HG02852 (cell line): Measurements from ENCODE around the gene VPS9D1.

Experiments
- ATAC-seq: cut with Tn5 transposase; IDR thresholded peaks from one replicate; pipeline ENCODE4 v1.9.1; 2021; ENCODE audit warnings: mild to moderate bottlenecking, moderate library complexity; ENCODE audit not compliant: unreplicated experiment

VPS9D1 gene

DNA sequence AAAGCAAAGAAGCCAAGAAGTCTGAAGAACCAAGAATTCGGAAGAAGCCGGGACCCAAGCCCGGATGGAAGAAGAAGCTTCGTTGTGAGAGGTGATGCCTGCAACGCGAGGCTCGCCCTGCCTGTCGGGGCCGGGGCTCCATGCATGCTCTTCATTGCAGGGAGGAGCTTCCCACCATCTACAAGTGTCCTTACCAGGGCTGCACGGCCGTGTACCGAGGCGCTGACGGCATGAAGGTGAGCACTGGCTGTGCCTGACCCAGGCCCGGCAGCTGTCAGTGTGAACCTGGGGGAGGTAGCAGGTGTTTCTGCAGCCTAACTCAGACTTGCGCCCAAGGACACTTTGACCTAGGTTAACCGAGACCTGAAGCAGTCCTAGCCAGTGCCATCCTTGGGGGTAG, 12.6 kb upstream of the VPS9D1 start:
- ATAC-seq = no peak

- ATAC-seq = no peak
Measured at GRCh38 chr16:89732918-89733242, 12.2 kb upstream of the VPS9D1 start.

- no peak for ATAC-seq
Measured at GRCh38 chr16:89732142-89732917, 11.6 kb upstream of the VPS9D1 start.

DNA sequence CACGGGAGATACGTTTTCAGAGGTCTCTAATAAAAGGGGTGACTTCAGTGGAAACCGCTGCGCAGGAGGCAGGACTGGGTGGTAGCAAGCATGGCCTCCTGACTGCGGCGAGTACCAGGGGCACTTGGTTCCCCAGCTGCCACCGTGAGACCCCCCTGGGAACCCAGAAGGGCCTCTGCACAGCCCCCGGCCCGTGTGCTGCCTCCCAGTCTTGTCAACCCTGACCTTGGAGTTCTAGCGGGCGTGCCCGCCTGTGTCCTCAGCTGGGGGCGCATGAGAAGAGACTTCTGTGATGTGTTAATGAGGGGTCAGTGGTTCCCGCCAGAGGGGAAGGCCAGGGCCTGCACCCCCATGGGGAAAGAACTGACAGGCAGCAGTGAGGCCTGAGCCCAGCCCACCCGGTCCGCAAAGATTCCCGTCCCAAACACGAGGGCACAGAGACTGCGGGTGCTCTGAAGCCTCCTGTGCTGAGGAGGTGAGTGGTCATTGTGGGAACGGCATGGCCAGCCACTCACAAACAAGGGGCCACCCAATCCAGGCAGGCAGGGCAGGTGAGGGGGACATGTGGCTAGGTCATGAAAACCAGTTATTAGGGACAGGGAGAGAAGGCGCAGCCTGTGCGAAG, 10.0 kb upstream of the VPS9D1 start:
- ATAC-seq = no peak

GRCh38 chr16:89729863-89730593, 9.3 kb upstream of the VPS9D1 start:
- no peak for ATAC-seq

DNA sequence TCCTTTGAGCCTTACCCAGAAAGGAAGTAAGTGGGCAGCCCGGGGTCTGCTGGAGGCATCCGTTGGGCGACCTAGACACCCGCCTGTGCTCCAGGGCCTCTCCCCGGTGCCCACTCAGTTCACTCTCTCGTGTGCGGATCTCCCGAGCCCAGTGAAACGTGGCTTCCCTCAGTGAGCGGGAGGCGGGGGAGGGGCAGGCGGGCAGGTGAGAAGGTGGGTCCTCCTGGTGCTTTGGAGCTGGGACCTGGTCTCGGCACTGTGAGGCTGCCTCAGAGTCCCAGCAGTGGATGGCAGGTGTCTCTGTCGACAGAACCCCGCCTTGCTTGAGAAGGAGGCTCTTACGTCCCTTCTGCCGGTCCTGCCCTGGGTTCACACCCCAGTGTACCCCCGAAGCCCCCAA, 8.6 kb upstream of the VPS9D1 start:
- ATAC-seq = no peak

GRCh38 chr16:89727406-89728120, 6.9 kb upstream of the VPS9D1 start:
- ATAC-seq = no peak

DNA sequence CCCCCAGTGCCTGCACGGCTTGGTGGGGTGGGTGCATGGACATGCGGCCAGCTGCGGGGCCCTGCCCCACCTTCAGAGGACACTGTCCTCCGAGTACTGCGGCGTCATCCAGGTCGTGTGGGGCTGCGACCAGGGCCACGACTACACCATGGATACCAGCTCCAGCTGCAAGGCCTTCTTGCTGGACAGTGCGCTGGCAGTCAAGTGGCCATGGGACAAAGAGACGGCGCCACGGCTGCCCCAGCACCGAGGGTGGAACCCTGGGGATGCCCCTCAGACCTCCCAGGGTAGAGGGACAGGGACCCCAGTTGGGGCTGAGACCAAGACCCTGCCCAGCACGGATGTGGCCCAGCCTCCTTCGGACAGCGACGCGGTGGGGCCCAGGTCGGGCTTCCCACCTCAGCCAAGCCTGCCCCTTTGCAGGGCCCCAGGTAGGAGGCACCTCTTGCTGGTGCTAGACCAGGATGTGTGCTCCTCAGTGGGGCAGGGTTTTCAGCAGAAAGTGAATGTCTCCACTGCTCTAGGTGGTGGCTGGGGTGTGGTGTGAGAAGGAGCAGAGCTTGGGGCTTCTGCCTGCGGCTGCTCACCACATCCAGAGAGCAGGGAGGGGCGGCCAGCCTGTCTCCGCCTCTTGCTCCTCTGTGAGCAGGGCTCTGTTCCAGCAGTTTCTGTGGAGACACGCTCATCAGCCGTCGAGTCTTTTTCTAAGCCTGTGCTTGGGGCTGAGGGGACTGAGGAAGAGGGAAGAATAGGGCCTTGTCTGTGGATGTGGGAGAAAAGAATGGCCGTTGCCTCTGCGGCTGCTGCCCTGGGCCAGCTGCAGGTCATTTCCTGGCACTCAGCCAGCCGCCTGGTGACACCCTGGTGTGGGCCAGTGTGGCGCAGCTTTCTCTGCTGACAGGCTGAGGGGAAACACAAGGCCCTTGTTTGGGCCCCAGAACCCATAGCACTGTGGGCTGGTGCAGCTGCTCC, 2.9 kb upstream of the VPS9D1 start:
- no peak for ATAC-seq

GRCh38 chr16:89722392-89723278, 1.9 kb upstream of the VPS9D1 start:
- no peak for ATAC-seq

DNA sequence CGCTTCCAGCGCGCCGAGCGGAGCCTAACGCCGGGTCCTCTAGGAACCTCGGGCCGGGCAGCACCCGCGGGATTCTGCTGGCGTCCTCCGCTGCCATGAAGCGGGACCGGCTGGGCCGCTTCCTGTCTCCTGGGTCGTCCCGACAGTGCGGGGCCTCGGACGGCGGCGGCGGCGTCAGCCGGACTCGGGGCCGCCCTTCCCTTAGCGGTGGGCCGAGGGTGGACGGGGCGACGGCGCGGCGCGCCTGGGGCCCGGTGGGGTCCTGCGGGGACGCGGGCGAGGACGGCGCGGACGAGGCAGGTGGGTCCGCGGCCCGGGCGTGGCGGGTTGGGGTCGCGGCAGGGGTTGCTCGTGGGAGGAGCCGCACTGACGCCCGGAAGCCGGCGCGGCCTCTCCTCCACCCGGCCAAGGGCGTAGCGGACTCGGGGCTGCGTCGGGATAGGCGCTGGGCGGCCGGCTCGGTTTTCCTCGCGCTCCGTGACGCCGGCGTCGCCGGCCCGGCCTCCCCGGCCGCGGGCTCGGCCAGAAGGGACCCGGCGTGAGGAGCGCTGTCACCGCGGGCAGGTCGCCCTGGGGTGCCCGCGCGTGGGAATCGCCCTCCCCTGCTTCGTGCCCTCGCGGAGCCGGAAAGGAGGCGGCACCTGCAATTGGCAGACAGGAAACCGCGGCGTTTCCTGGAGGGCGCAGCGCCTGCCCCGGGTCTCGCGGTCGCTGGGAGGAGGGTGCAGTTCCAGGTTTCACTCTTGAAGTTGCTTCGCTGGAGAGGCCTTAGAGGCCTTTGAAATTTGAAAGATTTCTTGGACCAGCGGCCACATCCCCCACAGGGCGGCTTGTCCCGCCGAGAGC, 1.1 kb upstream of the VPS9D1 start:
- peak; percentile 25 for ATAC-seq

DNA sequence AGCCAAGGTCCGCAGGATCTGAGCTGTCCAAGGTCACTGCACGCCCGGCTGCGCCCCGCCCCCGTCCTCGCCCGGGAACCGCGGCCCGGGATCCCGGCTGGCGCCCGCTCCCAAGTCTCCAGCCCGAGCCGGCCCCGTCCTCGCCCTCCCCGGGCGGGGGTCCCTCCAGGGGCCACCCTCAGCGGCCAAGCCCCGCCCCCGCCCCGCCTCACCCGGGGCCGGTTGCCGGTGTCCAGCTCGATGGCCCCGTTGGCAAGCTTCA, 216 bp downstream of the VPS9D1 start:
- no peak for ATAC-seq

- ATAC-seq = no peak
Measured at GRCh38 chr16:89717688-89718505, 2.8 kb downstream of the VPS9D1 start.

DNA sequence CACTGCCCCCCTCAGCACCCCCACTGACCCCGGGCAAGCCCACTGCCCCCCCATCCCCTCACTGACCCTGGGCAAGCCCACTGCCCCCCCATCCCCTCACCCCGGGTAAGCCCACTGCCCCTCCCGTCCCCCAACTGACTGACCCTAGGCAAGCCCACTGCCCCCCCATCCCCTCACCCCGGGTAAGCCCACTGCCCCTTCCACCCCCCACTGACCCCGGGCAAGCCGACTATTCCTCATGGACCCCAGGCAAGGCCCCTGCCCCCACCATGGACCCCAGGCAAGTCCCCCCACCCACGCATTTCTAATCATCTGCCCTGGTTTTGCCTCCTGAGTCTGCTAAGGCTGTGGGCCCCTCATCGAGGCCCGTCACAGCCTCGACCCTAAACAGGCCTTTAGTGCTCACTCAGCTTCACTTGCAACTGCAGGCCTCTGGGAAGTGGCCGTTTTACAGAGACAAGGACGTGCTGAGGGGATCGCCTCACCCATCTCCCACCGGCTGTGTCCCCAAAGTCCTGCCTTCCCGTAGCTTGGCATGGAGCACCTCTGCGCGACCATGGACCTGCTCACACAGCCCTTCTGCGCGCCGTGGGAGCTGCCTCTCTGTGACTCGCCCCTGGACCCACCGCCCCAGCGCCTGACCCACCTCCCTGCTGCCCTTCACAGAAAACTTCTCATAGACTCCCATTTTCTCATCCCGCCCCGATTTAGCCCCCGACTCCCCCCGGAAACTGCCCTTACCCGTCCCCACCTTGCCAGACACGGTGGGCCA, 3.6 kb downstream of the VPS9D1 start:
- ATAC-seq = no peak

- ATAC-seq = no peak
Measured at GRCh38 chr16:89716493-89716892, 4.2 kb downstream of the VPS9D1 start.

DNA sequence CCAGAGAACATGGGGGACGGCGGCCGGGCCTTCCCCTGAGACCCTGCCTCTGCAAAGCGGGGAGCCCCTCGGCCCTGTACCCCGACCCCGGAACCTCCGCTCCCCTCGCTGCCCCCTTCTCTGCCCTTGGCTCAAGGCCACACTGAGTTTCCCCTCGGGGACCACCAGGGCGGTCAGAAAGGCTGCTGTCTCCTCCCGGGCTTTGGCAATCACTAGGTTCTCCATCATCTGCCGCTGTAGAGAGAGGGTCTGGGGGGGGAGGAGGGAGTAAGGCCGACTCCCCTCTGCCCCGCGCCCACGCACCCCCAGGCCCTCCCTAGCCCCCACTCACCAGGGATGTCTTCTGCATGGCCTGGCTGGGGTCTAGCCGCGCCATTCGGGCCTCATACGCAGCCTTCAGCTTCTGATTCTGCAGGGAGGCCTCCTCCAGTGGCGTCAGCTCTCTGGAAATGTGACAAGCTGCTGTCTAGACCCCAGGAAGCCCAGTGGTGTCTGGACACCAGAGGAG, 8.4 kb downstream of the VPS9D1 start:
- peak; percentile 21 for ATAC-seq

- peak; percentile 52 for ATAC-seq
Measured at GRCh38 chr16:89711601-89712273, 9.0 kb downstream of the VPS9D1 start.
